Uterus (tissue), 4 donors: ENCODE data around the gene CDK5RAP3. TPM values are rescaled to one million over a fixed set of nuclear protein-coding genes. Genes with fewer than 3 reads are reported as not detected.

ENCODE experiments used
- DNase-seq, 2 donors: peaks; one replicate each; pipeline ENCODE4 v3.0.0-alpha.2; 2019 to 2020
- H3K27ac ChIP-seq, 2 donors: fragments of 200-600 bp; sonication (generic); 1 replicate in 1 of 2; 2 replicates in 1 of 2; pipeline ENCODE4 v1.5.1; 2016 to 2018
- H3K27me3 ChIP-seq, 2 donors: fragments of 200-600 bp; sonication (generic); one replicate each; pipeline ENCODE4 v1.5.1; 2018 to 2019; ENCODE audit warnings: control low read depth in 1 of 2
- H3K36me3 ChIP-seq, 2 donors: fragments of 200-600 bp; sonication (generic); one replicate each; pipeline ENCODE4 v1.5.1; 2019; ENCODE audit warnings: control low read depth in 1 of 2
- H3K4me1 ChIP-seq, 2 donors: fragments of 200-600 bp; sonication (generic); one replicate each; pipeline ENCODE4 v1.5.1; 2018 to 2019; ENCODE audit warnings: control low read depth in 1 of 2
- H3K4me3 ChIP-seq, 2 donors: fragments of 200-600 bp; sonication (generic); 1 replicate in 1 of 2; 2 replicates in 1 of 2; pipeline ENCODE4 v1.5.1; 2018 to 2019; ENCODE audit warnings: mild to moderate bottlenecking in 1 of 2
- H3K9me3 ChIP-seq, 2 donors: fragments of 200-600 bp; sonication (generic); one replicate each; pipeline ENCODE4 v1.5.1; 2019; ENCODE audit warnings: control low read depth in 1 of 2
- CTCF ChIP-seq, 4 experiments: fragments of 200-600 bp in 2 of 4; fragments of 450-650 bp in 2 of 4; sonication (generic) in 2 of 4; IDR thresholded peaks; one replicate each; pipeline ENCODE4 v1.5.1; 2016 to 2019; ENCODE audit warnings: antibody characterized with exemption in 4 of 4, mild to moderate bottlenecking in 2 of 4, moderate library complexity in 1 of 4
- POLR2A ChIP-seq, 2 donors: fragments of 450-650 bp; IDR thresholded peaks; one replicate each; pipeline ENCODE4 v1.6.1; 2016; ENCODE audit warnings: antibody characterized with exemption in 2 of 2, mild to moderate bottlenecking in 1 of 2, moderate library complexity in 1 of 2
- intact Hi-C: fragments of 100-400 bp; cut with DNase I; formaldehyde crosslinking; loops from one replicate; pipeline ENCODE4 v1.15.1; 2023; ENCODE audit warnings: low total_unique reads
- total RNA-seq, 4 donors: library from RNA; depleted of rRNA in 3 of 4; stranded (reverse); fragments of >200 nt in 3 of 4; gene quantifications; one replicate each; pipeline versions ENCODE4 v1.1.0 to v1.2.4, GENCODE V29; 2014 to 2023
- donor health status: DM: yes; HTN: yes; CAD: no.

Gene CDK5RAP3
- total RNA-seq, 4 donors from 2014 or later, result 118 to 180 (median 146) TPM

- H3K4me1 ChIP-seq, result no peaks in the 10 kb centered on the region
- intact Hi-C loops, result no loop called here
- H3K27ac ChIP-seq, result no peak overlapping the region
- no peak for DNase-seq
- H3K27me3 ChIP-seq, result no peaks in the 10 kb centered on the region
- no peaks in the 10 kb centered on the region for H3K9me3 ChIP-seq
- TF ChIP-seq POLR2A (IDR thresholded peaks at IDR 0.05), result no peak
- no peak for TF ChIP-seq CTCF (IDR thresholded peaks at IDR 0.05)
- no peak overlapping the region for H3K4me3 ChIP-seq
- no peaks in the 10 kb centered on the region for H3K36me3 ChIP-seq
Observed at GRCh38 chr17:47935961-47936360, 35.0 kb upstream of the CDK5RAP3 start.

- Histone ChIP-seq H3K9me3 (no peaks in the 10 kb centered on the region), H3K4me3 (no peak overlapping the region), H3K36me3 (no peaks in the 10 kb centered on the region), H3K27me3 (no peaks in the 10 kb centered on the region), H3K27ac (no peak overlapping the region), H3K4me1 (no peaks in the 10 kb centered on the region)
- TF ChIP-seq CTCF (IDR thresholded peaks at IDR 0.05) (no peak), POLR2A (IDR thresholded peaks at IDR 0.05) (no peak)
- intact Hi-C loops, result no loop called here
- no peak for DNase-seq
Observed at GRCh38 chr17:47937941-47938340, 33.0 kb upstream of the CDK5RAP3 start.

- Histone ChIP-seq H3K4me3 (peak within 1 kb of the TSS; percentile 86), H3K9me3 (no peaks in the 10 kb centered on the region), H3K36me3 (no peaks in the 10 kb centered on the region), H3K27me3 (no peaks in the 10 kb centered on the region), H3K27ac (peak within 1 kb of the TSS; percentile 70 to 83), H3K4me1 (no peaks in the 10 kb centered on the region)
- TF ChIP-seq POLR2A (IDR thresholded peaks at IDR 0.05) (peak; percentile 43), CTCF (IDR thresholded peaks at IDR 0.05) (no peak)
- DNase-seq, result peak; percentile 91 to 94
- intact Hi-C loops, result no loop called here
Observed at GRCh38 chr17:47941246-47942095, 29.4 kb upstream of the CDK5RAP3 start, which contains the start of gene PNPO. TSS of gene PNPO (plus strand) at chr17:47941571. CDS start at chr17:47941676, 105 bp downstream.

GRCh38 chr17:47942096-47942510 is 28.8 kb upstream of the CDK5RAP3 start:
- Histone ChIP-seq H3K27ac (peak overlapping the region in 1 of 2 donors; percentile 83), H3K36me3 (no peaks in the 10 kb centered on the region), H3K4me3 (peak overlapping the region; percentile 86), H3K27me3 (no peaks in the 10 kb centered on the region), H3K4me1 (no peaks in the 10 kb centered on the region), H3K9me3 (no peaks in the 10 kb centered on the region)
- intact Hi-C loops, result no loop called here
- no peak for DNase-seq
- TF ChIP-seq POLR2A (IDR thresholded peaks at IDR 0.05), result no peak
- no peak for TF ChIP-seq CTCF (IDR thresholded peaks at IDR 0.05)

- H3K27me3 ChIP-seq, result no peaks in the 10 kb centered on the region
- no peaks in the 10 kb centered on the region for H3K4me1 ChIP-seq
- H3K9me3 ChIP-seq, result no peaks in the 10 kb centered on the region
- intact Hi-C loops, result no loop called here
- H3K4me3 ChIP-seq, result no peak overlapping the region
- H3K27ac ChIP-seq, result peak overlapping the region in 1 of 2 donors; percentile 83
- DNase-seq, result no peak
- no peaks in the 10 kb centered on the region for H3K36me3 ChIP-seq
- TF ChIP-seq CTCF (IDR thresholded peaks at IDR 0.05) (no peak), POLR2A (IDR thresholded peaks at IDR 0.05) (no peak)
Observed at GRCh38 chr17:47942568-47942967, 28.3 kb upstream of the CDK5RAP3 start.
